WTC11 (cell line): Measurements from ENCODE around the gene EIF4E1B. TPM values are rescaled to one million over a fixed set of nuclear protein-coding genes. Genes with fewer than 3 reads are reported as not detected.

Experiments used
- ATAC-seq: fragments of 200-7000 bp; cut with Tn5 transposase; 2 replicates; pipeline ENCODE4 v1.10.0; 2021; ENCODE audit warnings: mild to moderate bottlenecking, moderate library complexity
- Bru-seq: library from RNA; stranded (reverse); fragments of 400-500 nt; gene quantifications from one replicate; lab custom pipeline; 2021; lab: Mats Ljungman, UMichigan
- CTCF ChIA-PET: fragments of 300-600 bp; sonication (Branson Sonifier 250); formaldehyde crosslinking; loops from one replicate; lab custom pipeline; 2021; ENCODE audit warnings: antibody characterized with exemption; lab: Charles Lee
- POLR2A ChIA-PET: fragments of 350-600 bp; sonication (Branson Sonifier 250); formaldehyde crosslinking; loops from one replicate; lab custom pipeline; 2021; ENCODE audit warnings: antibody characterized with exemption; lab: Charles Lee
- DNase-seq: peaks from one replicate; pipeline ENCODE4 v3.0.0; 2021; ENCODE audit warnings: low spot score
- H3K27ac Mint-ChIP-seq: 2 replicates; pipeline ENCODE4 v1.8.0; 2021; ENCODE audit warnings: mixed read lengths
- H3K27me3 Mint-ChIP-seq: 2 replicates; pipeline ENCODE4 v1.8.0; 2021; ENCODE audit warnings: low read depth, mild to moderate bottlenecking, moderate library complexity, mixed read lengths
- H3K36me3 Mint-ChIP-seq: 2 replicates; pipeline ENCODE4 v1.8.0; 2021; ENCODE audit warnings: mixed read lengths
- H3K4me1 Mint-ChIP-seq: 2 replicates; pipeline ENCODE4 v1.8.0; 2022; ENCODE audit warnings: mixed read lengths
- H3K4me3 Mint-ChIP-seq: 2 replicates; pipeline ENCODE4 v1.8.0; 2021; ENCODE audit warnings: mild to moderate bottlenecking, moderate library complexity, mixed read lengths
- H3K9me3 Mint-ChIP-seq: 2 replicates; pipeline ENCODE4 v1.8.0; 2021; ENCODE audit warnings: mixed read lengths
- CREM ChIP-seq: sonication (generic); formaldehyde crosslinking; IDR thresholded peaks from 2 replicates; pipeline ENCODE4 v1.8.1; 2022; ENCODE audit warnings: mild to moderate bottlenecking, missing genetic modification reagents, moderate library complexity
- E2F4 ChIP-seq: sonication (generic); formaldehyde crosslinking; IDR thresholded peaks from 2 replicates; pipeline ENCODE4 v1.8.1; 2022; ENCODE audit warnings: low read depth, mild to moderate bottlenecking, moderate library complexity, missing genetic modification reagents, borderline replicate concordance
- ELF4 ChIP-seq: sonication (generic); formaldehyde crosslinking; IDR thresholded peaks from 2 replicates; pipeline ENCODE4 v1.8.1; 2022; ENCODE audit warnings: low read depth, mild to moderate bottlenecking, moderate library complexity, missing genetic modification reagents
- ERG ChIP-seq: fragments of 250-450 bp; sonication (Bioruptor Pico); IDR thresholded peaks from 2 replicates; pipeline ENCODE4 v1.8.0; 2021; ENCODE audit warnings: mild to moderate bottlenecking
- ETV6 ChIP-seq: sonication (generic); formaldehyde crosslinking; IDR thresholded peaks from 2 replicates; pipeline ENCODE4 v1.8.1; 2022; ENCODE audit warnings: mild to moderate bottlenecking, missing genetic modification reagents
- FOXJ3 ChIP-seq: sonication (generic); formaldehyde crosslinking; IDR thresholded peaks from 2 replicates; pipeline ENCODE4 v1.9.0; 2021; ENCODE audit warnings: missing genetic modification reagents, mild to moderate bottlenecking, borderline replicate concordance
- FOXK1 ChIP-seq: sonication (generic); formaldehyde crosslinking; IDR thresholded peaks from 2 replicates; pipeline ENCODE4 v1.8.0; 2022; ENCODE audit warnings: mild to moderate bottlenecking, moderate library complexity, missing genetic modification reagents
- FOXP1 ChIP-seq: sonication (generic); formaldehyde crosslinking; IDR thresholded peaks from 2 replicates; pipeline ENCODE4 v1.8.0; 2022; ENCODE audit warnings: missing genetic modification reagents, mild to moderate bottlenecking, moderate library complexity, borderline replicate concordance
- HMGXB4 ChIP-seq: sonication (generic); formaldehyde crosslinking; IDR thresholded peaks from 2 replicates; pipeline ENCODE4 v1.8.1; 2023; ENCODE audit warnings: mild to moderate bottlenecking, moderate library complexity, missing genetic modification reagents
- KAT7 ChIP-seq: sonication (generic); formaldehyde crosslinking; IDR thresholded peaks from 2 replicates; pipeline ENCODE4 v1.8.1; 2023; ENCODE audit warnings: missing genetic modification reagents, mild to moderate bottlenecking, borderline replicate concordance
- MAX ChIP-seq: sonication (generic); formaldehyde crosslinking; IDR thresholded peaks from 2 replicates; pipeline ENCODE4 v1.8.0; 2022; ENCODE audit warnings: mild to moderate bottlenecking, missing genetic modification reagents
- NFE2L1 ChIP-seq: sonication (generic); formaldehyde crosslinking; IDR thresholded peaks from 2 replicates; pipeline ENCODE4 v1.8.1; 2023; ENCODE audit warnings: missing genetic modification reagents
- NFYB ChIP-seq: sonication (generic); formaldehyde crosslinking; conservative IDR thresholded peaks from 2 replicates; pipeline ENCODE4 v1.8.0; 2022; ENCODE audit warnings: low read depth, missing genetic modification reagents
- NR1H2 ChIP-seq: sonication (generic); formaldehyde crosslinking; IDR thresholded peaks from 2 replicates; pipeline ENCODE4 v1.9.0; 2021; ENCODE audit warnings: mild to moderate bottlenecking, moderate library complexity, missing genetic modification reagents
- NR3C1 ChIP-seq: sonication (generic); formaldehyde crosslinking; conservative IDR thresholded peaks from 2 replicates; pipeline ENCODE4 v1.8.1; 2023; ENCODE audit warnings: low read depth, mild to moderate bottlenecking, missing genetic modification reagents
- PRDM15 ChIP-seq: sonication (generic); formaldehyde crosslinking; IDR thresholded peaks from 2 replicates; pipeline ENCODE4 v1.8.0; 2022; ENCODE audit warnings: missing genetic modification reagents
- SMAD4 ChIP-seq: sonication (generic); formaldehyde crosslinking; IDR thresholded peaks from 2 replicates; pipeline ENCODE4 v1.8.0; 2022; ENCODE audit warnings: mild to moderate bottlenecking, missing genetic modification reagents
- SP1 ChIP-seq: sonication (generic); formaldehyde crosslinking; conservative IDR thresholded peaks from 2 replicates; pipeline ENCODE4 v1.8.1; 2022; ENCODE audit warnings: missing genetic modification reagents
- TP53 ChIP-seq: sonication (generic); formaldehyde crosslinking; IDR thresholded peaks from 2 replicates; pipeline ENCODE4 v1.8.1; 2023; ENCODE audit warnings: mild to moderate bottlenecking, missing genetic modification reagents
- ZBTB21 ChIP-seq: sonication (generic); formaldehyde crosslinking; IDR thresholded peaks from 2 replicates; pipeline ENCODE4 v1.8.1; 2023; ENCODE audit warnings: mild to moderate bottlenecking, missing genetic modification reagents, borderline replicate concordance
- ZNF232 ChIP-seq: sonication (generic); formaldehyde crosslinking; IDR thresholded peaks from 2 replicates; pipeline ENCODE4 v1.8.0; 2022; ENCODE audit warnings: mild to moderate bottlenecking, missing genetic modification reagents
- ZNF263 ChIP-seq: sonication (generic); formaldehyde crosslinking; IDR thresholded peaks from 2 replicates; pipeline ENCODE4 v1.8.1; 2022; ENCODE audit warnings: low read depth, mild to moderate bottlenecking, moderate library complexity, missing genetic modification reagents
- ZNF317 ChIP-seq: sonication (generic); formaldehyde crosslinking; IDR thresholded peaks from 2 replicates; pipeline ENCODE4 v1.8.1; 2023; ENCODE audit warnings: low read depth, mild to moderate bottlenecking, moderate library complexity, missing genetic modification reagents, borderline replicate concordance
- ZNF396 ChIP-seq: fragments of 250-450 bp; sonication (Bioruptor Pico); IDR thresholded peaks from 2 replicates; pipeline ENCODE4 v1.8.0; 2021; ENCODE audit warnings: mild to moderate bottlenecking, moderate library complexity, borderline replicate concordance
- ZNF423 ChIP-seq: fragments of 250-450 bp; sonication (Bioruptor Pico); IDR thresholded peaks from 2 replicates; pipeline ENCODE4 v2.1.2; 2022; ENCODE audit warnings: mild to moderate bottlenecking, moderate library complexity
- ZSCAN18 ChIP-seq: fragments of 250-450 bp; sonication (Bioruptor Pico); IDR thresholded peaks from 2 replicates; pipeline ENCODE4 v2.1.2; 2022; ENCODE audit warnings: mild to moderate bottlenecking, moderate library complexity
- long read RNA-seq, 3 experiments: library from RNA in 1 of 3; library from capped mRNA in 1 of 3; library from polyadenylated mRNA in 1 of 3; unstranded in 2 of 3; stranded (forward) in 1 of 3; transcript quantifications; one replicate each; pipeline ENCODE4 v2.0.0, GENCODE V29; 2021
- total RNA-seq: library from RNA; stranded (reverse); gene quantifications from 3 replicates; pipeline ENCODE4 v1.2.3, GENCODE V29; 2021

Gene EIF4E1B
- 0.74 to 1.3 TPM (median 1.1 TPM) in 3 replicates for total RNA-seq
- Bru-seq, nascent RNA: percentile 15 among the genes with signal in this experiment
- long read RNA-seq, experiment 1, partial matches to known transcripts: 0 of 3 reads
- long read RNA-seq, experiment 1, other reads (novel, unspliced or antisense): 2 of 3 reads
- long read RNA-seq, experiment 2: 0 reads
- long read RNA-seq, experiment 3: 0 reads

- peaks cover 39% of the 10 kb centered on the region for H3K4me1 Mint-ChIP-seq
- no peak within 1 kb of the TSS for H3K27ac Mint-ChIP-seq
- CTCF ChIA-PET: interaction anchor here (0.6 to 3.5 kb wide), 19 partner anchors 8 to 900 kb away, joined by 3 to 22 read pairs (median 4); partner anchors contain the start of genes FAF2, TSPAN17 and ZNF346
- no peaks in the 10 kb centered on the region for H3K36me3 Mint-ChIP-seq
- H3K27me3 Mint-ChIP-seq: peaks cover 54% of the 10 kb centered on the region
- POLR2A ChIA-PET: interaction anchor here (1.0 kb wide), 1 partner anchor 93 kb away, joined by 3 read pairs; the partner anchor contains the start of gene RNF44
- H3K4me3 Mint-ChIP-seq: peak within 1 kb of the TSS; percentile 76
- DNase-seq (peak; percentile 72), ATAC-seq (peak; percentile 63)
- H3K9me3 Mint-ChIP-seq: peaks cover 2% of the 10 kb centered on the region
- TF ChIP-seq ZNF317 (CRISPR knock-in tag): peak; percentile 41; the same call in 1 of the 2 replicates
- peak; percentile 57 for TF ChIP-seq FOXP1 (CRISPR knock-in tag)
- TF ChIP-seq NFE2L1 (CRISPR knock-in tag): 0 out of 2 replicates have a peak, but pooled peaks have one; percentile 45
- TF ChIP-seq ZNF263 (CRISPR knock-in tag): peak; percentile 52; the same call in 1 of the 2 replicates
- TF ChIP-seq SP1 (CRISPR knock-in tag): peak; percentile 80; the same call in 1 of the 2 replicates
- no peak for TF ChIP-seq ZNF396
- TF ChIP-seq HMGXB4 (CRISPR knock-in tag): peak; percentile 89
- TF ChIP-seq CREM: 0 out of 2 replicates have a peak, but pooled peaks have one; percentile 8
- no peak for TF ChIP-seq NR1H2
- TF ChIP-seq FOXJ3: no peak
- TF ChIP-seq MAX (CRISPR knock-in tag): peak; percentile 65; the same call in 1 of the 2 replicates
- TF ChIP-seq PRDM15 (CRISPR knock-in tag): peak; percentile 87
- peak; percentile 56; the same call in 1 of the 2 replicates for TF ChIP-seq TP53
- TF ChIP-seq ERG (CRISPR knock-in tag): no peak
- TF ChIP-seq E2F4 (CRISPR knock-in tag): no peak
- TF ChIP-seq NFYB (CRISPR knock-in tag): 0 out of 2 replicates have a peak, but pooled peaks have one; percentile 3
- TF ChIP-seq ZSCAN18 (CRISPR knock-in tag): no peak
- 0 out of 2 replicates have a peak, but pooled peaks have one; percentile 19 for TF ChIP-seq FOXK1 (CRISPR knock-in tag)
- no peak for TF ChIP-seq SMAD4
- peak; percentile 51 for TF ChIP-seq ETV6 (CRISPR knock-in tag)
- peak; percentile 45; the same call in 1 of the 2 replicates for TF ChIP-seq ZBTB21 (CRISPR knock-in tag)
- TF ChIP-seq ZNF232: 0 out of 2 replicates have a peak, but pooled peaks have one; percentile 49
- TF ChIP-seq NR3C1: peak; percentile 75; the same call in 1 of the 2 replicates
- TF ChIP-seq ELF4 (CRISPR knock-in tag): no peak
- TF ChIP-seq KAT7 (CRISPR knock-in tag): peak; percentile 17; the same call in 1 of the 2 replicates
- TF ChIP-seq ZNF423: peak; percentile 87
Measured at GRCh38 chr5:176629853-176630680, at the start of gene EIF4E1B, which contains the start of gene SNCB. Gene EIF4E1B, plus strand, starts transcription at chr5:176630675. Its CDS starts 12,113 bp downstream, at chr5:176642788. Gene SNCB, minus strand, starts transcription at chr5:176630534. Its CDS starts 880 bp downstream, at chr5:176629654.
